HG03571 (cell line): ENCODE data around the gene ADAM21.
"Not testable (repeated sequence)": the region's sequence is repeated elsewhere in the genome, so short reads cannot be mapped to it uniquely, and the experiment has no call there.

Source experiments
- ATAC-seq: cut with Tn5 transposase; IDR thresholded peaks from one replicate; pipeline ENCODE4 v1.9.1; 2021; ENCODE audit not compliant: unreplicated experiment

Gene ADAM21

GRCh38 chr14:70475459-70475858 is 23.5 kb downstream of the ADAM21 start:
- not testable (repeated sequence) for ATAC-seq

DNA sequence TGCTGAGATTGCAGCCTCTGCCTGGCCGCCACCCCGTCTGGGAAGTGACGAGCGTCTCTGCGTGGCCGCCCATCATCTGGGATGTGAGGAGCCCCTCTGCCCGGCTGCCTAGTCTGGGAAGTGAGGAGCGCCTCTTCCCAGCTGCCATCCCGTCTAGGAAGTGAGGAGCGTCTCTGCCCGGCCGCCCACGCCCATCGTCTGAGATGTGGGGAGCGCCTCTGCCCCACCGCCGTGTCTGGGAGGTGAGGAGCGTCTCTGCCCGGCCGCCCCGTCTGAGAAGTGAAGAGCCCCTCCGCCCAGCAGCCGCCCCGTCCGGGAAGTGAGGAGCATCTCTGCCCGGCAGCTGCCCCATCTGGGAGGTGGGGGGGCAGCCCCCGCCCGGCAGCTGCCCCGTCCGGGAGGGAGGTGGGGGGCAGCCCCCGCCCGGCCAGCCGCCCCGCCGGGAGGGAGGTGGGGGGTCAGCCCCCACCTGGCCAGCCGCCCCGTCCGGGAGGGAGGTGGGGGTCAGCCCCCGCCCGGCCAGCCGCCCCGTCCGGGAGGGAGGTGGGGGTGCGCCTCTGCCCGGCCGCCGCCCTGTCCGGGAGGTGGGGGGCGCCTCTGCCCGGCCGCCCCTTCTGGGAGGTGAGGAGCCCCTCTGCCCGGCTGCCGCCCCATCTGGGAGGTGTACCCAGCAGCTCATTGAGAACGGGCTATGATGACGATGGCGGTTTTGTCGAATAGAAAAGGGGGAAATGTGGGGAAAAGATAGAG is 25.6 kb downstream of the ADAM21 start:
- ATAC-seq: not testable (repeated sequence)

DNA sequence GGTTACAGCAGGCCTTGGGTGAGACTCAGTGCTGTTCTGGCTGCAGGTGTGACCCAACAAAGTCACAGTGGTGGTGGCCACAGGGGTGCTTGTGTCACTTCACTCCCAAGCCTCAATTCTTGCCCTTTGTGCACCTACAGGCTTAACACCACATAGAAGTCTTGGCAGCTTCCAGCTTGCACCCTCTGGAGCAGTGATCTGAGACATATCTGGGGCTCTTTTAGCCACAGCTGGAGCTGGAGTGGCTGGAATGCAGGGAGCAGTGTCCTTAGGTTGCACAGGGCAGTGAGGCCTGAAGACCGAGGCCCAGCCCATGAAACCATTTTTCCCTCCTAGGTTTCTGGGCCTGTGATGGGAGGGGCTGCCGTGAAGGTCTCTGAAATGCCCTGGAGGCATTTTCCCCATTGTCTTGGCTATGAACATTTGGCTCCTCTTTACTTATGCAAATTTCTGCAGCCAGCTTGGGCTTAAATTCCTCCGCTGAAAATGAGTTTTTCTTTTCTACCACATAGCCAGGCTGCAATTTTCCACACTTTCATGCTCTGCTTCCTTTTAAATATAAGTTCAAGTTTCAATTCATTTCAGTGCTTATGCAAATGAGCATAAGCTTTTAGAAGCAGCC is 37.7 kb downstream of the ADAM21 start:
- ATAC-seq: no peak

DNA sequence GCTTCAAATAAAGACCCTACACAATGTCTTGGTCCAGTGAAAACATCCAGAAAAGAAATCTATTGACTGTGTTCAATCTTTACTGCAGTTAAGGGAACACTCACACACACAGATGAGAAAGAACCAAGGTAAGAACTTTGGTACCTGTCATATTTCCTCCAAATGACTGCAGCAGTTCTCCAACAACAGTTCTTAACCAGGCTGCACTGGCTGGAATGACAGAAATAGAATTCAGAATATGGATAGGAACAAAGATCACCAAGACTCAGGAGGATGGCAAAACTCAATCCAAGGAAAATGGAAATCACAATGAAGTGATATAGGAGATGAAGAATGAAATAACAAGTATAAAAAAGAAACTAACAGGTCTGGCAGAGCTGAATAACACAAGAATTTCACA is 46.2 kb downstream of the ADAM21 start:
- ATAC-seq: no peak
